ENCODE data around the gene FAM184A.
A peak's percentile ranks its signal among the peaks of the same experiment; 100 is the strongest.
"Not testable (repeated sequence)": the region's sequence is repeated elsewhere in the genome, so short reads cannot be mapped to it uniquely, and the experiment has no call there.

FAM184A gene, protein sequence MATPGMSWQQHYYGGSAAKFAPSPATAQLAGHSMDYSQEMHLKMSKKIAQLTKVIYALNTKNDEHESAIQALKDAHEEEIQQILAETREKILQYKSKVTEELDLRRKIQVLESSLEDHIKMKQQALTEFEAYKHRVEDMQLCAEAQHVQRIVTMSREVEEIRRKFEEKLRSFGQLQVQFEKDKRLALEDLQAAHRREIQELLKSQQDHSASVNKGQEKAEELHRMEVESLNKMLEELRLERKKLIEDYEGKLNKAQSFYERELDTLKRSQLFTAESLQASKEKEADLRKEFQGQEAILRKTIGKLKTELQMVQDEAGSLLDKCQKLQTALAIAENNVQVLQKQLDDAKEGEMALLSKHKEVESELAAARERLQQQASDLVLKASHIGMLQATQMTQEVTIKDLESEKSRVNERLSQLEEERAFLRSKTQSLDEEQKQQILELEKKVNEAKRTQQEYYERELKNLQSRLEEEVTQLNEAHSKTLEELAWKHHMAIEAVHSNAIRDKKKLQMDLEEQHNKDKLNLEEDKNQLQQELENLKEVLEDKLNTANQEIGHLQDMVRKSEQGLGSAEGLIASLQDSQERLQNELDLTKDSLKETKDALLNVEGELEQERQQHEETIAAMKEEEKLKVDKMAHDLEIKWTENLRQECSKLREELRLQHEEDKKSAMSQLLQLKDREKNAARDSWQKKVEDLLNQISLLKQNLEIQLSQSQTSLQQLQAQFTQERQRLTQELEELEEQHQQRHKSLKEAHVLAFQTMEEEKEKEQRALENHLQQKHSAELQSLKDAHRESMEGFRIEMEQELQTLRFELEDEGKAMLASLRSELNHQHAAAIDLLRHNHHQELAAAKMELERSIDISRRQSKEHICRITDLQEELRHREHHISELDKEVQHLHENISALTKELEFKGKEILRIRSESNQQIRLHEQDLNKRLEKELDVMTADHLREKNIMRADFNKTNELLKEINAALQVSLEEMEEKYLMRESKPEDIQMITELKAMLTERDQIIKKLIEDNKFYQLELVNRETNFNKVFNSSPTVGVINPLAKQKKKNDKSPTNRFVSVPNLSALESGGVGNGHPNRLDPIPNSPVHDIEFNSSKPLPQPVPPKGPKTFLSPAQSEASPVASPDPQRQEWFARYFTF

DNA sequence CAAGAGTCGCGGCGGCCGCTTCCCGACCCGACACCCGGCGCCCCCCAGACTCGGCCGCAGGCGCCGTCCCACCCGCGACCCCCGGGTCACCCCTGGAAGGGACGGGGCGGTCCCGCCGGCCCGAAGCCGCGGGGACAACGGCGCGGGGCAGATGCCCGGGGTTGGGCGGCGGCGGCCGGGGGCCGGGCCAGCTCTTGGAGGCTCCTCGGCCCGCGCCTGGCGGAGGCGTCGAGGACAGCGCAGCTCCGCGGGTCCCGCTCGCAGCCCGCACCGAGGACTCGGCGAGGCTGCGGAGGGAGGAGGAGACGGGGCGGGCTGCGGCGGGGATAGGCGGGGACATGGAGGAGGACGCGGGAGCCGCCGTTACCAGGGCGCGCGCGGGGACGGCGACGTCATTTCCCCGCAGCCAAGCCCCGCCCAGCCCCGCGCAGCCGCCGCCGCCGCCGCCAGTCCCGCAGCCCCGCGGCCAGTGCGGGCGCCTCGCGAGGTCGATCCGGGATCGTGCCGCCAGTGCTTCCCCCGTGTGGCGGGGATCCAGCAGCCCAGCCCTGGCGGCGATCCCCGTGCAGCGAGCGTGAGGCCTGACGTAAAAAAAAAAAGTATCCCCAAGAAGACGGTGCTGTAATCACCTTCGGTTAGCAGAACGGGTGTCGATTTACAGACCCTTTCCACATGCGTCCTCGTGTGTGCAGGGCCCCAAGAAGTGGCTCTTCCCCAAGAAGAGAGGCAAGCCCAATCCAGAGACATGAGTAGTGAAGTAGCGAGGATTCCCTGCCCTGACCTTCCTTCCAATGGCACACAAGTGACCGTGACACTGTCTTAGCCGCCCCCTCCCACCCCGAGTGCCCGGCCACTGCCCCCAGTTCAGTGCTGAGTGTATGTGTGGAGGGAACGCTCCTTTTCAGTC lies at the start of gene FAM184A:
FAM184A (minus strand) TSS at position 289 of the 907 bp plus-strand sequence. CDS start 365 bp downstream, outside the sequence.
- DNase-seq (ENCODE audit: low read depth) = no peak

DNA sequence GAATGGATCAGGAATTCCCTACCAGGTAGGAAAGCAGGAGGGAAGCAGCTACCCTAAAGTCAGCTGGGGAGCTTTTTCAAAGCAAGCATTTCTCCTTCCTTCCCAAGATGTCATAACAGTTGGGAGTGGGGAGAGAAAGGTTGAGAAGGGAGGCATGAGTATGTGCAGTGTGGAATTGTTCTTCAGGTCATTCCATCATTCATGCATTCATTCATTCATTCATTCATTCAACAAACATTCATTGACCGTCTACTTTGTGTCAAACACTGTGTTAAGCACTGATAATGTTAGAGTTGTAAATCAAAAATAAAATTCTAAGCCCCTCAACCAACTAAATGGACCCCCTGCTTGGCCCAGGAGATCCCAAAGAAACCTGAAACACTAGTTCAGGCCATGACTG lies 49.2 kb upstream of the FAM184A start:
- DNase-seq (ENCODE audit: low read depth) = no peak

DNA sequence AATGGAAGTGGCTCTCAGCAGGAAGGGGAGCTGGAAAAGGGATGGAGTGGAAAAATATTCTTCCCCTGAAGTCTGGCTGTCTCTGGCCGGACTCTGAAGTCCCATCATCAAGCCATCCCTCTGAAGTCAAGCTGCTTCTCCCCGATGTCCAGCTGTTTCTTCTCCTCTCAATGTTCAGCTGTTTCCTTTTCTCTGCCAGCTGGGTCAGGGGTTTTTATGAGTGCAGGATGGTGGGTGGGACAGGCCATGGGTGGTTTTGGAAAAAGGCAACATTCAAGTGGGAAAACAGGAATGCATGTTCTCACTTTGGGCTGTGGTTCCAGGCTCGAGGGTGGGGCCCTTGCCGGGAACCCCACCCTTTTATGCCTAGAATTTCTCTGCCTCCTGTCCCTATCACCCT lies 48.4 kb upstream of the FAM184A start:
- no peak for DNase-seq (ENCODE audit: low read depth)

DNA sequence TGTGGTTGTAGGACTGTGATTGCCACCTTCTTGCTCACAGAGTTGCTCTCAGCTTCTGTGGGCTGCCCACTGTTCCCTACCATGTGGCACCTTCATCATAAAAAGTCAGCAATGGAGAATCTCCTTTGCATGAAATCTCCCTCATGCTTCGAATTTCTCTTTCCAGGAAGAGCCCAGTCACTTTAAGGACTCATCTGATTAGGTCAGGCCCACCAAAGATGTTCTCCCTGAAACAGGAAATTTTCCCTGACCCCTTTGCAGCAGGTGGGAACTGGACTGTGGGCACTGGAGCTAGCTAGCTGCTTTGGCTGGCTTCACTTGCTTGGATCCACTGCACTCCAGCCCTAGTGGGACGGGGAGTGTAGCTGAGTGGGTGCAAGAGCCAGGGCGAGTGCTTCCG lies 47.7 kb upstream of the FAM184A start:
- no peak for DNase-seq (ENCODE audit: low read depth)

DNA sequence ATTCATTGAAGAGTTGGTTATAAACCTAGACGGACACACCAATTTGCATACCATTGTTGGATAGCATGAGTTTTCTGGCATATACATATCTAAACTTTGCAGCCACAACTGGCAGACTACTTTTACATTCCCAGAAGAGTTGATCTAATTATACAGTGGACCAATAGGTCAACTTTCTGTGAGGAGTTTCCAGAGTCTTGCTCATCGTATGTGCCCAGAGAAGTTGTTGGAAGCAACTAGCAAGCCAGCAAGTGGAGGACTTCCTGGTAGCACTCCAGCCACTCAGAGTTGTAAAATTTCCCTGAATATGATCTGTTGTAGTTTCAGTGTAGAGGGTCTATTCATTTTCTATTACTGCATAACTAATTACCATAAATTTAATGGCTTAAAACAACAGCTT lies 47.1 kb upstream of the FAM184A start:
- DNase-seq (ENCODE audit: low read depth) = no peak

DNA sequence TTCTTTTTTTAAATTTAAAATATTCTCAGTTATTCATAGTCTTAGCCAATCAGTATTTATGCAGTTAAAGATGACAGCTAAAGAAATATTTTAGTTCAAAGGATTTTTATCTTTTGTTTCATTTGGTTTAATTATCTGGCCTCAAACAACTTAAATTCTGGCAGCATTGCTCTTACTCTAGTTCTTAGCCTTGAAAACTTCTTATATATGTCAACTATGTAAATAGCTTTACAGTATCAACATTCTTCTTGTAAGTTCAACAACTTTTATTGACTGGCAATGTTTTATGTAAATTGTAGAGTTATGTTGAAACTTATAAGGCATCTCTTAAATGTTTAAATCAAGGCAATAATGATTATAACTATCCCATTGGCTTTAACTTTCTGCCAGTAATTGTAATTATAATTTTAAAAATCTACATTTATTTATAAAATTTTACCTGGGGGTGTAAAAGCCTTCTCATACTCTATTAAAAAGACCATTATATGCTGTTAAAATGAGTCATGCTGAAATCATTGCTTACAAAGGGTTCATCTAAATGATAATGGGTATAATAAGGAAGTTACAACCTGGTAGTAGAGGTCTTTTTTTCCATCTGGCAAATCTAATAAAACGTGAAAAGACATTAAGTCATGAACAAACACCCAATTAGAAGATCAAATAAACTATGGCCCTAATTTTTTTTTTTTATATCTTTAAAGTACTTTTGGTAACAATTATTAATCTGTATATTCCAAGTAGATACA lies 45.8 kb upstream of the FAM184A start:
- no peak for DNase-seq (ENCODE audit: low read depth)

DNA sequence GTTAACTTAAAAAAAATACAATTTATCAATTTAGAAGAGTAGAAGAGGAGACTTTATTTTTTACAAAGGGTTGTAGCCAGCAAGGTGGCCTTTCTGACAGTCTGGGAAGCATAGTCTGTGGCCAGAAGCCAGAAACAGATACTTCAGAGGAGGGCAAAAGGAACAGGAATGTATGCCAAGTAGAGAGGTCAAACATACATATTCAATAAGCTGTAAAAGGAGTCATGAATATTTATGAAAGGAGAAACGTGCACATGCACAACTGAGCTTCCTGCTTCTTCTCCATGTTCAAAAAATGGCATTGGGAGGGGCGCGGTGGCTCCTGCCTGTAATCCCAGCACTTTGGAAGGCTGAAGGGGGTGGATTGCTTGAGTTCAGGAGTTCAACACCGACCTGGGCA lies 43.9 kb upstream of the FAM184A start:
- DNase-seq (ENCODE audit: low read depth) = no peak

DNA sequence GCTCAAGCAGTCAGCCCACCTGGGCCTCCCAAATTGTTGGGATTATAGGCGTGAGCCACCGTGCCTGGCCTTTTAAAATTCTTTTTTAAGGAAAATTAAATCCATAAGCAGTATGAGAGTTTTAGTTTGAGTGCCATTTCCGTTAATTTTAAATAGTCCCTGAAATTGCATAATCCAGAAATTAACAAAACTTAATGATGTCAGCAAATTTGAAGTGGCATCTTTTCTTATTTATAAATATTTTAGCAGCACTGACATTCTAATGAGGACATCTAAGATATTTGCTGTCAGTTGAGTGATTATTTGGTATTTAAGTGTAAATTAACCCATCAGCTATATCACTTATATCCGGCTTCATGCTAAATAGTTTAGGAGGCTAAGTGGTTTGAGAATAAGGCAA lies 42.9 kb upstream of the FAM184A start:
- no peak for DNase-seq (ENCODE audit: low read depth)

DNA sequence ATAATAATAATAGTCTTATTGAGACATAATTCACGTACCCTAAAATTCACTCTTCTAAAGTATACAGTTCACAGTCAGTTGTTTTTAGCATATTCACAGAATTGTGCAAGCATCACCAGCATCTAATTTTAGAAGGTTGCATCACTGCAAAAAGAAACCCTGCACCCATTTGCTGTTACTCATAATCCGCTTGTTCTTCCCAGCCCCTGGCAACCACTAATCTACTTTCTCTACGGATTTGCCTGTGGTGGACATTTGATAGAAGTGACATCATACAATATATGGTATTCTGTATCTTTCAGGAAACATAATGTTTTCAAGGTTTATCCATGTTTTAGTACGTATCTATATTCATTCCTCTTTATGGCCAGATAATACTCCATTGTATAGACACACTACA lies 41.5 kb upstream of the FAM184A start:
- DNase-seq (ENCODE audit: low read depth) = peak; percentile 78

DNA sequence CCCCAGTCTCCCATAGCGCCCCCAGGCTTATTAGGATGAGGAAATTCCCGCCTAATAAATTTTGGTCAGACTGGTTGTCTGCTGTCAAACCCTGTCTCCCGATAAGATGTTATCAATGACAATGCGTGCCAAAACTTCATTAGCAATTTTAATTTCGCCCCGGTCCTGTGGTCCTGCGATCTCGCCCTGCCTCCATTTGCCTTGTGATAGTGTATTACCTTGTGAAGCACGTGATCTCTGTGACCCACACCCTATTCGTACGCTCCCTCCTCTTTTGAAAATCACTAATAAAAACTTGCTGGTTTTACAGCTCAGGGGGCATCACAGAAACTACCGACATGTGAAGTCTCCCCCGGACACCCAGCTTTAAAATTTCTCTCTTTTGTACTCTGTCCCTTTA lies 40.6 kb upstream of the FAM184A start:
- not testable (repeated sequence) for DNase-seq (ENCODE audit: low read depth)

DNA sequence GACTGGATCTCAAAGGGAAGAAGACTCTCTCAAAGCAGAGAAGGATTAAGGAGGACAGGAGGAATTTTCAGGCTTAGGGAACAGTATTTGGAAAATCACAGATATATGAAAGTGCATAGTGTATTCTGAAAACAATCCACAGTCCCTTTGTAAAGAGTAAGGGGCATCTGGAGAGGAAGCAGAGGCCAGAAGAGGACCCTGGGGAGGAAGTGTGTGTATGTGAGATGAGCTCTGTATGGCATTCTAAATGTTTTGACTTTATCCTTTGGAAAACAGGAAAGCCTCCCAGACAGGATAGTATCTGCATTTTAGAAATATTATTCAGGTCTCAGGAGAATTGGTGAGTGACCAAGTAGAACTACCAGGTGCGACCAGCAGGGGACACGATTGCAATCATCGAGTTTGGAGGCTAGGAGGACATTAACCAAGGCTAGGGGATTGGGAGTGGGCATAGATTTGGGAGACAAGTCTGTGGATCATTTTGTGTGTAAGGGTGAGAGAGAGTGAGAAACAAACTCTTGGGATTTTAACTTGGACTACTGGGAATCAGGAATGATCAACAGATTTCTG lies 38.3 kb upstream of the FAM184A start:
- no peak for DNase-seq (ENCODE audit: low read depth)

DNA sequence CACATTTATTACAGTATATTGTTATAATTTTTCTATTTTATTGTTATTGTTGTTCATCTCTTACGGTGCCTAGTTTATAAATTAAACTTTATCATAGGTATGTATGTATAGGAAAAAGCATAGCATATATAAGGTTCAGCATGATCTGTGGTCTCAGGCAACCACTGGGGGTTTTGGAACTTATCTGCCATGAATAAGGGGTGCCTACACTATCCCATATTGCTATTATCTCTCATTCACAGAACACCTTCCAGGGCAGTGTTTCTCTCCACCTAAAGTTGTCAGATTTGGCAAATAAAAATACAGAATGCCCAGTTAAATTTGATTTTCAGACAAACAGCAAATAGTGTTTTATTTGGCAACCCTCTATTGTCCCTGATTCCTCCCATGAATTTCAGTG lies 35.5 kb upstream of the FAM184A start:
- DNase-seq (ENCODE audit: low read depth) = no peak

DNA sequence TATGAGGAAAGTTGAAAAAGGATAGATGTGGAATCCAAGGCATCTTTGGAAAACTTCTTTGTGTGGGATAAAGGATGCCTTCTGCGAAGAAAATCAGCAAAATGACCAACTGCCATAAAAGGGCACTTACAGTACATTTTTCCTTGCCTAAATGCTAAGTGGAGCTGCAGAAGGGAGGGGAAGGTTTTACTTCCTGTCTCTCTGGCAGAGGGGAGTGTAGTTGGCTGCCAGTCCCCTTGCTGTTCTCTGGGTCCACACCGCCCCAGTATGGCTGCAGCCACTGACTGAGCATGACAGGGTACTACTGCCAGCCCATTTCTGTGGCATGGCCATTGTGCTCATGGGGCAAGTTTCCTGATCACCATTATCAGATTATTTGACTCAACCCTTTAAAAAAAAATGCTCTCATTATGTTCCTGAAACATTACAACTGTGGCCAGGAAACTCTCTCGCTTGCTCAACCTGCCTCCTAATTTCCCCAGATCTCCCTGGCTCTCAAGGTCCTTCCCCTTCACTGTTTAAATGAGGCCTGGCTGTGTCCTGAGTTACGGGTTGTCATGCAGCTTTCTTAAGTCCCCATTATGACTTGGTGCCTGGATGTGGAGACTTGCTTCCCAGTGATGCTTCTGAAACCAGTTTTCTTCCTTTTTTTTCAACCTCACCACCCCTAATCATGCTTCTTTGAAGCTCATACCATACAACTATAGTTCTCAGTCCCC lies 34.5 kb upstream of the FAM184A start:
- no peak for DNase-seq (ENCODE audit: low read depth)

DNA sequence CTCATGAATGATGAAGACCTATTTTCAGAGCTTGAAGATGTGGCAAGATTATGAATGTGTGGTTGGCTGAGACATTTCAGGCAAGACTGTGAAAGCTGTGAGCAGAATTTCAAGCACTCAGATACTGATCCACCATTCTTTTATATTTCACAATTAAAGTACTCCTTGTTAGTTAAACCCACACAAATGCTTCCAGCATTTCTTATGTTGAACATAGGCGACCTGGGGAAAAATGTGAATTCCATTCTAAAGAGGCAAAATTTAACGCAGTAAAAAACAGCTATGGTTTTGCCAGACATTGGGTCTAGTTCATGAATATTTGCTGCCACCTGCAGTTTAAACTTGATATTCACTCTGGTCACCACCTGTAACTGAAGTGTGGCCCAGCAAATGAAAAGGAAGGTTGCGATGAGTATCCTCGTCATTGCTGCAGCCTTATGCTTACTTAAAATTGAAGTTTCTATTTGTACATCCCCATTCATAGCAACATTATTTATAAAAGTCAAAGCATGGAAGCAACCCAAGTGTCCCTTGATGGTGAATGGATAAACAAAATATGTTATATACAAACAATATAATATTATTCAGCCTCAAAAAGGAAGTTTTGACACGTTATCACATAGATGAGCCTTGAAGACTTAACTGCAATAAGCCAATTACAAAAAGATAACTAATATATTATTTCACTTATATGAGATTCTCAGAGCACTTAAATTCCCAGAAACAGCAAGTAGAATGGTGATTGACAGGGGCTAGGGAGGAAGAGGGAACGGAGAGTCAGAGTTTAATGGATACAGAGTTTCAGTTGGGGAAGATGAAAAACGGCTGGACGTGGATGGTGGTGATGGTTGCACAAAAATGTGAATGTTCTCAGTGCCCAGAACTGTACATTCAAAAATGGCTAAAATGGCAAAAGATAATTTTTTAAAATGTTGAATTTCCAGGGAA lies 32.4 kb upstream of the FAM184A start:
- peak; percentile 20 for DNase-seq (ENCODE audit: low read depth)

DNA sequence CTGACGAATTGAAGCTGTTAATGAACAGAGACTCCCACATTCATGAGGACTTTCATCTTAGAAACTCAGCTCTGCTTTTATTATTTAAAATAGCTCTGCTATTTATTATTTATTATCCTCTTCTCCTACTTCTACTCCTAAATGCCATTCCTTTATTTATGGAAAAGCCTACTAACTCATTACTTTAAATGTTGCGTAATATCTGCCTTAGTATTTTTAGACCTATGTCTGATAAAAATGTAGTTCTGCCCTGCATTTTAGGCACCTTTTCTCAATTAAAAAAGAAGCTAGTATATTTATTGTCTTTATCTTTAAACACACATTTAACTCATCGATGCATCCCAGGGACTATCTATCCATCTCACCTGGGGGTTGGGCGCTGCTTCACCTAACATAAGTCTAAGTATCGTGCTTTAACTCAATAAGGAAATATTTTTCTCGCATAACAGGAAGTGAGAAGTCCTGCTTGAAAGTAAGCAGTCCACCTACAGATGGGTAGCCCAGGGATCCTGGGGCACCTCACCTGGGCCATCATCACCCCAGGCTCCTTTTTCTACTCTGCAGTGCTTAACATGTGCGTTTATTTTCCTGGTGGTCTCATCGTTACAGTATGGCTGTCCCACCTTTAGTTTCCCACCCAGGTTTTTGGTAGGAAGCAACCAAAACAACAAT lies 31.3 kb upstream of the FAM184A start:
- no peak for DNase-seq (ENCODE audit: low read depth)

DNA sequence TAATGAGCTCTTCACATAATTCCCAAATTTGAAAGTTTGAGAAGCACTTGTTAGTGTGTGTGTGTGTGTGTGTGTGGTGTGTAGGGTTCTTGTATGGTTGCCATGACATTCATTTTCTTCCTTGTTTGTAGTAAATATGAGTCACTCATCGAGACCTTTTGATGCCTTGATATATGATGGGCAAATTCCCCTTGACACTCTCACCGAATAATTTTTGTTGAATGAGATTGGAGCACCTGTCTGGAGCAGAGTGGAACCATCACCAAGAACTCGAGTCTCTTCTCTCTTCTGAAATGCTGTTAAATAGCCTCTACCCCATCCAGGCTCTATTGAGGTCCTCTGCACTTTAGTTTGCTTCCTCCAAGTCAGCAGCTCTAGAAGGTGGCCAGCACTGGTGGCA lies 29.6 kb upstream of the FAM184A start:
- no peak for DNase-seq (ENCODE audit: low read depth)

DNA sequence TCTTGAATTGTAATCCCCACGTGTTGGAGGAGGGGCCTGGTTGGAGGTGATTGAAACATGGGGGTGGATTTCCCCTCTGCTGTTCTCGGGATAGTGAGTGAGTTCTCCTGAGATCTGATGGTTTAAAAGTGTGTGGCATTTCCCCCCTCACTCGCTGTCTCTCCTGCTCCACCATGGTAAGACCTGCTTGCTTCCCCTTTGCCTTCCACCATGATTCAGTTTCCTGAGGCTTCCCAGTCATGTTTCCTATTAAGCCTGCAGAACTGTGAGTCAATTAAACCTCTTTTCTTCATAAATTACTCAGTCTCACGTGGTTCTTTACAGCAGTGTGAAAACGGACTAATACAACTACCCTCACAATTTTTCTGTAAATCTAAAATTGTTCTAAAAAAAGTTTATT lies 26.8 kb upstream of the FAM184A start:
- no peak for DNase-seq (ENCODE audit: low read depth)

DNA sequence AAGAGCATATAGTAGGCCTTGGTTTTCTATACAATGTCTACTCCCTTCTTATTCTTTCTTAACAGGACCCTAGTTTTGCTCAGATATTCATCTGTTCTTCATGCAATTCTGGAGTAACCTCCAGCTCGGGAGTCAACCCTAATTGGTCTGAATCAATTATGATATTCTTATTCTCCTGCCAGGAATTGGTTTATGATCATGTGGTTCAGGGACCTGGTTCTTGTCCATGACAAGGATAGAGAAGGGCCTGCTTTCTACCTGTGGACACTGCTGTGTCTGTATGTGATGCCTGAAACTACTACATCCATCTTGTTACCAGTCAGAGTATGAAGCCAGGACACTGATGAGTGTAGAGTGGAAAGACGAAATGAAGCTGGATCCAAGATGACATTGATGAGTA lies 24.4 kb upstream of the FAM184A start:
- DNase-seq (ENCODE audit: low read depth) = no peak

Data from non-pigmented ciliary epithelial cell (primary cell).